ENCODE results near the gene ADAMTS1. TPM values are rescaled to one million over a fixed set of nuclear protein-coding genes. Genes with fewer than 3 reads are reported as not detected.
"Not testable (repeated sequence)": the region's sequence is repeated elsewhere in the genome, so short reads cannot be mapped to it uniquely, and the experiment has no call there.

Gene ADAMTS1
- total RNA-seq, 2 donors from 2014 or later, result 65.9 to 89.7 TPM

GRCh38 chr21:26883768-26884167, 38.6 kb upstream of the ADAMTS1 start:
- TF ChIP-seq, protein P1, sequence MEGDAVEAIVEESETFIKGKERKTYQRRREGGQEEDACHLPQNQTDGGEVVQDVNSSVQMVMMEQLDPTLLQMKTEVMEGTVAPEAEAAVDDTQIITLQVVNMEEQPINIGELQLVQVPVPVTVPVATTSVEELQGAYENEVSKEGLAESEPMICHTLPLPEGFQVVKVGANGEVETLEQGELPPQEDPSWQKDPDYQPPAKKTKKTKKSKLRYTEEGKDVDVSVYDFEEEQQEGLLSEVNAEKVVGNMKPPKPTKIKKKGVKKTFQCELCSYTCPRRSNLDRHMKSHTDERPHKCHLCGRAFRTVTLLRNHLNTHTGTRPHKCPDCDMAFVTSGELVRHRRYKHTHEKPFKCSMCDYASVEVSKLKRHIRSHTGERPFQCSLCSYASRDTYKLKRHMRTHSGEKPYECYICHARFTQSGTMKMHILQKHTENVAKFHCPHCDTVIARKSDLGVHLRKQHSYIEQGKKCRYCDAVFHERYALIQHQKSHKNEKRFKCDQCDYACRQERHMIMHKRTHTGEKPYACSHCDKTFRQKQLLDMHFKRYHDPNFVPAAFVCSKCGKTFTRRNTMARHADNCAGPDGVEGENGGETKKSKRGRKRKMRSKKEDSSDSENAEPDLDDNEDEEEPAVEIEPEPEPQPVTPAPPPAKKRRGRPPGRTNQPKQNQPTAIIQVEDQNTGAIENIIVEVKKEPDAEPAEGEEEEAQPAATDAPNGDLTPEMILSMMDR (IDR thresholded peaks at IDR 0.05), result no peak
- Histone ChIP-seq H3K9me3 (no peaks in the 10 kb centered on the region), H3K27ac (no peak overlapping the region), H3K27me3 (no peaks in the 10 kb centered on the region), H3K36me3 (no peaks in the 10 kb centered on the region), H3K4me3 (no peak overlapping the region), H3K4me1 (no peaks in the 10 kb centered on the region)
- DNase-seq (ENCODE audit: low spot score), result no peak

- H3K4me1 ChIP-seq, result no peaks in the 10 kb centered on the region
- DNase-seq (ENCODE audit: low spot score), result no peak
- H3K9me3 ChIP-seq, result no peaks in the 10 kb centered on the region
- no peak overlapping the region for H3K4me3 ChIP-seq
- no peak overlapping the region for H3K27ac ChIP-seq
- no peaks in the 10 kb centered on the region for H3K27me3 ChIP-seq
- no peaks in the 10 kb centered on the region for H3K36me3 ChIP-seq
- TF ChIP-seq, protein P1 (IDR thresholded peaks at IDR 0.05), result peak in 1 of 2 donors; percentile 53
Measured at GRCh38 chr21:26881504-26882228, 36.5 kb upstream of the ADAMTS1 start.

DNA sequence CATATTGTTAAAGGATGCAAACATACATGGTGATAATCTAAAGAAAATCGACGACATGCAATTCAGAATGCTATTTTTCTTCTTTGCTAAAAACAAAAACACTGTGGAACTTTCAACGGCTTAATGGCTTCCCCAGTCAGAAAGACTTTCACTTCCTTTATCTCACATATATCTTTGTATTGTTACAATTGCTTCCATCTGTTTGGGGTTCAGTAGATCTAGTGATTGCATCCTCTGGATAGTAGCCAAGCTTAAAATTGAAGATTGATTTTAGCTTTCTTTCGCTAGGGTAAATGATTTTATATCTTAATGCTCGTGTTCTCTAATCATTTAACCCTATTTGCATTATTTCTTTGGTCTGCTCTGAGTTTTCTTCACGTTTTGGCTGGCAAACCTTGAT, 31.8 kb upstream of the ADAMTS1 start:
- Histone ChIP-seq H3K27ac (no peak overlapping the region), H3K9me3 (peaks cover 0 to 15% of the 10 kb centered on the region in 2 donors), H3K36me3 (no peaks in the 10 kb centered on the region), H3K27me3 (no peaks in the 10 kb centered on the region), H3K4me1 (no peaks in the 10 kb centered on the region), H3K4me3 (no peak overlapping the region)
- TF ChIP-seq, protein P1 (IDR thresholded peaks at IDR 0.05), result no peak
- DNase-seq (ENCODE audit: low spot score), result no peak

DNA sequence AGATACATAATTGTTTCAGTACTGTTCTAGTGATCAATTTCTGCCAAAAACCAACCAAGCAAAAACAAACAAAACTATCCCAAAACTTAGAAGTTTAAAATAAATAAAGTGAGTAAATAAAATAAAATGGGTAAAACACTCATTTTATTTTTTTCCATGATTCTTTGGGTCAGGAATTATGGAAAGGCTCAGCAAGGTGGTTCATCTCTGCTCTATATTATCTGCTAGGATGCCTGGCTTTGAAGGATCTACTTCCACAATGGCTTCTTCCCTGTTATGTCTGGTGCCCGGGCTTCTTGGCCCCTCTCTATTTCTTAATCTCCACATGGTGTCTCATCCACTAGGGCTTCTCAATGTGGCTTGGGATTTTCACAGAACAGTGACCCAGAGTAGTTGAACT, 29.1 kb upstream of the ADAMTS1 start:
- TF ChIP-seq, protein P1 (IDR thresholded peaks at IDR 0.05), result no peak
- DNase-seq (ENCODE audit: low spot score), result no peak
- Histone ChIP-seq H3K36me3 (no peaks in the 10 kb centered on the region), H3K27me3 (no peaks in the 10 kb centered on the region), H3K27ac (no peak overlapping the region), H3K4me1 (no peaks in the 10 kb centered on the region), H3K9me3 (peaks cover 0 to 15% of the 10 kb centered on the region in 2 donors), H3K4me3 (no peak overlapping the region)

GRCh38 chr21:26865857-26866256, 20.6 kb upstream of the ADAMTS1 start:
- H3K4me1 ChIP-seq, result no peaks in the 10 kb centered on the region
- no peaks in the 10 kb centered on the region for H3K36me3 ChIP-seq
- TF ChIP-seq, protein P1 (IDR thresholded peaks at IDR 0.05), result no peak

GRCh38 chr21:26856871-26857350, 11.7 kb upstream of the ADAMTS1 start:
- not testable (repeated sequence) for H3K27me3 ChIP-seq; H3K4me3 ChIP-seq; H3K27ac ChIP-seq; H3K36me3 ChIP-seq; H3K9me3 ChIP-seq; DNase-seq (ENCODE audit: low spot score); H3K4me1 ChIP-seq

More at GRCh38 chr21:26865857-26866256, 20.6 kb upstream of the ADAMTS1 start:
- H3K27ac ChIP-seq, result no peak overlapping the region
- H3K4me3 ChIP-seq, result no peak overlapping the region
- H3K27me3 ChIP-seq, result no peaks in the 10 kb centered on the region
- H3K9me3 ChIP-seq, result no peaks in the 10 kb centered on the region
- no peak for DNase-seq (ENCODE audit: low spot score)

DNA sequence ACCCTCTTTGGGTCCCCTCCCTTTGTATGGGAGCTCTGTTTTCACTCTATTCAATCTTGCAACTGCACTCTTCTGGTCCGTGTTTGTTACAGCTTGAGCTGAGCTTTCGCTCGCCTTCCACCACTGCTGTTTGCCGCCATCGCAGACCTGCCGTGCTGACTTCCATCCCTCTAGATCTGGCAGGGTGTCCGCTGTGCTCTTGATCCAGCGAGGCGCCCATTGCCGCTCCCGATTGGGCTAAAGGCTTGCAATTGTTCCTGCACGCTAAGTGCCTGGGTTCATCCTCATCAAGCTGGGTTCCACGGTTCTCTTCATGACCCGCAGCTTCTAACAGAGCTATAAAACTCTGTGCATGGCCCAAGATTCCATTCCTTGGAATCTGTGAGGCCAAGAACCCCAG, 9.5 kb upstream of the ADAMTS1 start:
- H3K4me3 ChIP-seq; H3K27me3 ChIP-seq; H3K9me3 ChIP-seq; H3K4me1 ChIP-seq; H3K36me3 ChIP-seq; DNase-seq (ENCODE audit: low spot score); H3K27ac ChIP-seq: not testable (repeated sequence)
